Erythroblast (primary cell): ENCODE data around the gene ETS2.

Experiments used
- GATA1 ChIP-seq: IDR thresholded peaks from 2 replicates; pipeline ENCODE4 v1.6.1; 2011; ENCODE audit warnings: low read depth, mild to moderate bottlenecking, control low read depth, low read length, moderate library complexity
- POLR2A ChIP-seq: IDR thresholded peaks from 2 replicates; pipeline ENCODE4 v1.6.1; 2011; ENCODE audit warnings: mild to moderate bottlenecking, low read length

DNA sequence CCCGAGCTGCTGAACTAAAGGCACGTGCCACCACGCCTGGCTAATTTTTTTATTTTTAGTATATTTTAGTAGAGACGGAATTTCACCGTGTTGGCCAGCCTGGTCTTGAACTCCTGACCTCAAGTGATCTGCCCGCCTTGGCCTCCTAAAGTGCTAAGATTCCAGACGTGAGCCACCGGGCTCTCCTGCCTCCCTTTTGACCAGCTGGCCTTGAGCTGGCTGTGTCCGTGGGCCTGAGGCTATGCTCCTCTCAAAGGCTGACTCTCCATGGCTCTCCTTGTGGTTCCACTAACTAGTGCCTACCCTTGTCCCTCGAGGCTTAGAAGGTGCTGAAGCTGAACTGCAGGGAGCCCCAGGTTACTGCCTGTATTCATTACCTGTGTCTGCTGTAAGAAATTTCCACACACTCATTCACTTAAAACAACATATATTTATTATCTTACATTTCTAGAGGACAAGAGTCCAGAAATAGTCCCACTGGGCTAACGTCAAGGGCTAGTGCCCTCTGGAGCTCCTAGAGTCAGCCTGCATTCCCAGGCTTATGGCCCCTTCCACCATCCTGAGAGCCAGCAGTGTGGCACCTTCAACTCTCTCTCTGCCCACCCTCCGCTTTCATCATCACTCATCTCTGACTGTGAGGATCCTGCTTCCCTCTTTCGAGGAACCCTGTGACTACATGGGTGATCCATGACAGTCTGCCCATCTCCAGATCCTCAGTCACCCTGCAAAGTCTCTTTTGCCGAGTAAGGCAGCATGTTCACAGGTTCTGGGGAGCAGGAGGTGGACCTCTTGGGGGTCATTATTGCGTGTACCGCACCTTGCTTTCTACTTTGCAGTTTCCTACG, 34.9 kb downstream of the ETS2 start:
- TF ChIP-seq POLR2A: no peak
- TF ChIP-seq GATA1: no peak
